Thyroid gland (tissue), 4 donors: Measurements from ENCODE around the gene PDE6C. TPM values are rescaled to one million over a fixed set of nuclear protein-coding genes. Genes with fewer than 3 reads are reported as not detected.
A peak's percentile ranks its signal among the peaks of the same experiment; 100 is the strongest.

Source experiments
- DNase-seq, 2 donors: peaks; one replicate each; pipeline ENCODE4 v3.0.0-alpha.2; 2019
- H3K27ac ChIP-seq, 3 donors: fragments of 200-600 bp; sonication (generic); 1 replicate in 2 of 3; 2 replicates in 1 of 3; pipeline ENCODE4 v1.5.1; 2016 to 2019; ENCODE audit warnings: mild to moderate bottlenecking in 1 of 3, moderate library complexity in 1 of 3
- H3K27me3 ChIP-seq: fragments of 200-600 bp; sonication (generic); one replicate; pipeline ENCODE4 v1.5.1; 2019
- H3K36me3 ChIP-seq, 2 donors: fragments of 200-600 bp; sonication (generic); one replicate each; pipeline ENCODE4 v1.5.1; 2016 to 2019
- H3K4me1 ChIP-seq, 2 donors: fragments of 200-600 bp; sonication (generic); one replicate each; pipeline ENCODE4 v1.5.1; 2017 to 2019
- H3K4me3 ChIP-seq, 3 donors: fragments of 200-600 bp; sonication (generic); replicated peaks in 1 of 3; 1 replicate in 2 of 3; 2 replicates in 1 of 3; pipeline ENCODE4 v1.5.1; 2016; ENCODE audit warnings: mild to moderate bottlenecking in 1 of 3
- H3K9me3 ChIP-seq: fragments of 200-600 bp; sonication (generic); one replicate; pipeline ENCODE4 v1.5.1; 2017
- CTCF ChIP-seq, 6 experiments: fragments of 200-600 bp in 3 of 6; fragments of 450-650 bp in 3 of 6; sonication (generic) in 3 of 6; IDR thresholded peaks; one replicate each; pipeline ENCODE4 v1.5.1; 2016 to 2019; ENCODE audit warnings: antibody characterized with exemption in 6 of 6, mild to moderate bottlenecking in 2 of 6, inconsistent platforms in 1 of 6, moderate library complexity in 1 of 6
- POLR2A ChIP-seq, 2 donors: fragments of 450-650 bp; IDR thresholded peaks; one replicate each; pipeline ENCODE4 v1.6.1; 2017; ENCODE audit warnings: antibody characterized with exemption in 2 of 2, mild to moderate bottlenecking in 2 of 2, moderate library complexity in 1 of 2
- WGBS, 2 donors: methylation state at CpG; one replicate each; pipeline ENCODE4 v1.1.5; 2017; 5-methylcytosine and 5-hydroxymethylcytosine counted together
- intact Hi-C: fragments of 100-400 bp; cut with DNase I; formaldehyde crosslinking; loops from one replicate; pipeline ENCODE4 v1.15.1; 2023
- total RNA-seq, 4 donors: library from RNA; depleted of rRNA; stranded (reverse); fragments of >200 nt; gene quantifications; one replicate each; pipeline ENCODE4 v1.2.3, GENCODE V29; 2016

PDE6C gene
- total RNA-seq, 4 donors from 2014 or later = not detected

GRCh38 chr10:93601146-93601773 lies 11.1 kb upstream of the PDE6C start, which contains the start of gene RBP4:
TSS of gene RBP4 (minus strand) at chr10:93601235. CDS start at chr10:93601028, 207 bp downstream.
- H3K36me3 ChIP-seq = no peaks in the 10 kb centered on the region
- H3K9me3 ChIP-seq = no peaks in the 10 kb centered on the region
- no peak within 1 kb of the TSS for H3K27ac ChIP-seq
- no peak within 1 kb of the TSS for H3K4me3 ChIP-seq
- intact Hi-C loops = no loop called here
- peak in 1 of 2 donors; percentile 5 for DNase-seq
- peaks cover 16% of the 10 kb centered on the region for H3K27me3 ChIP-seq
- 6 to 7% methylated on average over 10 to 13 of the region's 63 CpGs for WGBS, 2 donors
- H3K4me1 ChIP-seq = peaks cover 4 to 13% of the 10 kb centered on the region in 2 donors
- TF ChIP-seq POLR2A (IDR thresholded peaks at IDR 0.05) = no peak
- no peak for TF ChIP-seq CTCF (IDR thresholded peaks at IDR 0.05)

DNA sequence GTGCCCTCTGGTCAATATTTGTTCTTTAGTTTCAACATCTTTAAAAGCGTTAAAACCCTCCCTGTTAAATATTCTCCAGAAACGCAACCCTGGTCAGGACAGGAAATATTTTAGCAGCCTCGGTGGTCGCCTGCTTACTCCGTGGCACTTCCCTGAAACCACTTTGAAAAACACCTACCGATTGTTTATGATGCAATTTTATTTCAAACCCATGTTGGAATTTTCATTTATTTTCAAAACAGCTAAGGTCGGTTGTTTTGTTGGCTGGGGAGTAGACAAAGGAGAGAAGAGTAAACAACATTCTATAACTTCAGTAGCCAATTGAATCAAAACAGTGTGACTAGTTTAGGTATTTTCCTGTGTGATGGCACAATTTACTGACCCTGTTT lies 10.6 kb upstream of the PDE6C start:
- H3K27ac ChIP-seq = no peak overlapping the region
- TF ChIP-seq POLR2A (IDR thresholded peaks at IDR 0.05) = no peak
- no peak for TF ChIP-seq CTCF (IDR thresholded peaks at IDR 0.05)
- no peaks in the 10 kb centered on the region for H3K9me3 ChIP-seq
- intact Hi-C loops = no loop called here
- 10 to 15% methylated on average over 7 of the region's 7 CpGs for WGBS, 2 donors
- no peak for DNase-seq
- H3K36me3 ChIP-seq = no peaks in the 10 kb centered on the region
- H3K4me3 ChIP-seq = no peak overlapping the region
- H3K4me1 ChIP-seq = peaks cover 4 to 13% of the 10 kb centered on the region in 2 donors
- H3K27me3 ChIP-seq = peaks cover 16% of the 10 kb centered on the region

GRCh38 chr10:93603023-93603422 lies 9.3 kb upstream of the PDE6C start:
- peaks cover 4 to 13% of the 10 kb centered on the region in 2 donors for H3K4me1 ChIP-seq
- H3K36me3 ChIP-seq = no peaks in the 10 kb centered on the region
- WGBS, 2 donors = 97% methylated on average over 2 of the region's 2 CpGs
- peaks cover 16% of the 10 kb centered on the region for H3K27me3 ChIP-seq
- TF ChIP-seq CTCF (IDR thresholded peaks at IDR 0.05) (no peak), POLR2A (IDR thresholded peaks at IDR 0.05) (no peak)
- DNase-seq = no peak
- H3K9me3 ChIP-seq = no peaks in the 10 kb centered on the region
- intact Hi-C loops = no loop called here
- no peak overlapping the region for H3K4me3 ChIP-seq
- no peak overlapping the region for H3K27ac ChIP-seq

GRCh38 chr10:93604146-93604545 lies 8.2 kb upstream of the PDE6C start:
- TF ChIP-seq CTCF (IDR thresholded peaks at IDR 0.05) (no peak), POLR2A (IDR thresholded peaks at IDR 0.05) (no peak)
- peaks cover 4 to 13% of the 10 kb centered on the region in 2 donors for H3K4me1 ChIP-seq
- no peak overlapping the region for H3K27ac ChIP-seq
- peaks cover 16% of the 10 kb centered on the region for H3K27me3 ChIP-seq
- 68 to 71% methylated on average over 2 of the region's 2 CpGs for WGBS, 2 donors
- no peak overlapping the region for H3K4me3 ChIP-seq
- no peaks in the 10 kb centered on the region for H3K36me3 ChIP-seq
- no peak for DNase-seq
- intact Hi-C loops = no loop called here
- no peaks in the 10 kb centered on the region for H3K9me3 ChIP-seq

- no peaks in the 10 kb centered on the region for H3K36me3 ChIP-seq
- no peak overlapping the region for H3K27ac ChIP-seq
- H3K27me3 ChIP-seq = no peaks in the 10 kb centered on the region
- intact Hi-C loops = no loop called here
- H3K9me3 ChIP-seq = no peaks in the 10 kb centered on the region
- no peaks in the 10 kb centered on the region for H3K4me1 ChIP-seq
- WGBS, 2 donors = 88 to 92% methylated on average over 3 of the region's 3 CpGs
- no peak for TF ChIP-seq POLR2A (IDR thresholded peaks at IDR 0.05)
- no peak for TF ChIP-seq CTCF (IDR thresholded peaks at IDR 0.05)
- no peak overlapping the region for H3K4me3 ChIP-seq
- no peak for DNase-seq
These were observed 3.9 kb upstream of the PDE6C start for GRCh38 chr10:93608421-93608820.
